IMR-90 (cell line): Measurements from ENCODE around the gene GRAMD1B. TPM values are rescaled to one million over a fixed set of nuclear protein-coding genes. Genes with fewer than 3 reads are reported as not detected.

ENCODE experiments used
- ATAC-seq: fragments of 200-7000 bp; cut with Tn5 transposase; 2 replicates; pipeline ENCODE4 v1.9.1; 2020; ENCODE audit warnings: low read depth, mild to moderate bottlenecking, moderate library complexity
- BruUV-seq: library from RNA; stranded (reverse); fragments of 400-500 nt; replicated peaks from 2 replicates; lab custom pipeline; 2021; lab: Mats Ljungman, UMichigan
- CTCF ChIA-PET: fragments of 300-600 bp; formaldehyde crosslinking; extraction: SDS; loops from one replicate; lab custom pipeline; 2021; ENCODE audit warnings: antibody characterized with exemption; lab: Yijun Ruan, JAX
- POLR2A ChIA-PET: fragments of 300-600 bp; sonication (Branson Sonifier 250); formaldehyde crosslinking; loops from one replicate; lab custom pipeline; 2022; ENCODE audit warnings: antibody characterized with exemption; ENCODE audit not compliant: unreplicated experiment; lab: Charles Lee
- DNase-seq: peaks from one replicate; pipeline ENCODE4 v3.0.0; 2013
- H2AFZ ChIP-seq: replicated peaks from 2 replicates; pipeline ENCODE3; 2013; ENCODE audit warnings: low read length, mild to moderate bottlenecking; ENCODE audit not compliant: poor library complexity
- H2AK5ac ChIP-seq: 2 replicates; pipeline ENCODE4 v1.6.1; 2013; ENCODE audit warnings: low read depth, low read length, inconsistent platforms
- H2AK9ac ChIP-seq: replicated peaks from 2 replicates; pipeline ENCODE3; 2013; ENCODE audit warnings: mild to moderate bottlenecking, low read depth, low read length, moderate library complexity; ENCODE audit not compliant: poor library complexity
- H2BK120ac ChIP-seq: 2 replicates; pipeline ENCODE4 v1.6.1; 2013; ENCODE audit warnings: low read depth, low read length, inconsistent platforms
- H2BK15ac ChIP-seq: 3 replicates; pipeline ENCODE4 v1.6.1; 2013; ENCODE audit warnings: low read depth, low read length, inconsistent platforms
- H2BK20ac ChIP-seq: 2 replicates; pipeline ENCODE4 v1.6.1; 2013; ENCODE audit warnings: low read depth, mild to moderate bottlenecking, inconsistent platforms, low read length, moderate library complexity
- H2BK5ac ChIP-seq: 2 replicates; pipeline ENCODE4 v1.6.1; 2013; ENCODE audit warnings: mild to moderate bottlenecking, low read depth, low read length, inconsistent platforms; ENCODE audit not compliant: poor library complexity, severe bottlenecking
- H3K14ac ChIP-seq: replicated peaks from 2 replicates; pipeline ENCODE4 v1.6.1; 2013; ENCODE audit warnings: low read depth, low read length, inconsistent platforms
- H3K18ac ChIP-seq: 2 replicates; pipeline ENCODE4 v1.6.1; 2013; ENCODE audit warnings: low read depth, low read length, control low read depth
- H3K23ac ChIP-seq: 2 replicates; pipeline ENCODE4 v1.6.1; 2013; ENCODE audit warnings: low read depth, low read length, inconsistent platforms
- H3K27ac ChIP-seq: 2 replicates; pipeline ENCODE4 v1.5.1; 2013; ENCODE audit warnings: mild to moderate bottlenecking, control low read depth, low read length; ENCODE audit not compliant: insufficient read depth
- H3K27me3 ChIP-seq: 2 replicates; pipeline ENCODE4 v1.6.1; 2013; ENCODE audit warnings: low read length; ENCODE audit not compliant: control insufficient read depth, insufficient read depth
- H3K36me3 ChIP-seq: 2 replicates; pipeline ENCODE4 v1.6.1; 2013; ENCODE audit warnings: low read length, mixed read lengths; ENCODE audit not compliant: control insufficient read depth, insufficient read depth
- H3K4ac ChIP-seq: 2 replicates; pipeline ENCODE4 v1.6.1; 2013; ENCODE audit warnings: low read depth, low read length, inconsistent platforms
- H3K4me1 ChIP-seq: 2 replicates; pipeline ENCODE4 v1.6.1; 2013; ENCODE audit warnings: low read length, mixed read lengths; ENCODE audit not compliant: control insufficient read depth, insufficient read depth
- H3K4me2 ChIP-seq: 2 replicates; pipeline ENCODE4 v1.6.1; 2013; ENCODE audit warnings: low read depth, mild to moderate bottlenecking, control low read depth, low read length, moderate library complexity
- H3K4me3 ChIP-seq: 2 replicates; pipeline ENCODE4 v1.5.1; 2013; ENCODE audit warnings: low read depth, mild to moderate bottlenecking, control low read depth, low read length, moderate library complexity; ENCODE audit not compliant: insufficient read depth
- H3K56ac ChIP-seq: 2 replicates; pipeline ENCODE4 v1.6.1; 2013; ENCODE audit warnings: low read length, inconsistent platforms; ENCODE audit not compliant: insufficient read depth; ENCODE audit errors: extremely low read depth
- H3K79me1 ChIP-seq, 2 experiments: 2 replicates each; pipeline ENCODE4 v1.6.1; 2013; ENCODE audit warnings: low read length in 2 of 2, inconsistent platforms in 1 of 2, low read depth in 1 of 2
- H3K9ac ChIP-seq: 2 replicates; pipeline ENCODE4 v1.6.1; 2013; ENCODE audit warnings: low read depth, low read length, control low read depth
- H3K9me1 ChIP-seq: 2 replicates; pipeline ENCODE4 v1.6.1; 2013; ENCODE audit warnings: low read length, inconsistent platforms; ENCODE audit not compliant: insufficient read depth
- H3K9me3 ChIP-seq: 2 replicates; pipeline ENCODE4 v1.6.1; 2013; ENCODE audit warnings: low read length; ENCODE audit not compliant: control insufficient read depth, insufficient read depth
- H4K20me1 ChIP-seq: 2 replicates; pipeline ENCODE4 v1.6.1; 2013; ENCODE audit warnings: low read length, inconsistent platforms; ENCODE audit not compliant: insufficient read depth
- H4K5ac ChIP-seq: 2 replicates; pipeline ENCODE4 v1.6.1; 2013; ENCODE audit warnings: mild to moderate bottlenecking, low read depth, low read length, control low read depth
- H4K8ac ChIP-seq, 2 experiments: 2 replicates each; pipeline ENCODE4 v1.6.1; 2013; ENCODE audit warnings: low read depth in 2 of 2, low read length in 2 of 2, control low read depth in 1 of 2, inconsistent platforms in 1 of 2
- H4K91ac ChIP-seq: 2 replicates; pipeline ENCODE4 v1.6.1; 2013; ENCODE audit warnings: low read depth, low read length, inconsistent platforms; ENCODE audit not compliant: insufficient read depth
- BHLHE40 ChIP-seq: fragments of 150-350 bp; IDR thresholded peaks from 2 replicates; pipeline ENCODE4 v1.6.1; 2016; ENCODE audit warnings: mild to moderate bottlenecking, low read depth, low read length
- CHD1 ChIP-seq: IDR thresholded peaks from 2 replicates; pipeline ENCODE4 v1.6.1; 2012; ENCODE audit warnings: low read depth, low read length, improper control_type of control experiment
- FOS ChIP-seq: fragments of 150-350 bp; IDR thresholded peaks from 2 replicates; pipeline ENCODE4 v1.6.1; 2016; ENCODE audit warnings: low read depth, low read length
- MXI1 ChIP-seq: IDR thresholded peaks from 2 replicates; pipeline ENCODE4 v1.6.1; 2012; ENCODE audit warnings: low read depth, mild to moderate bottlenecking, low read length, moderate library complexity, borderline replicate concordance
- NFE2L2 ChIP-seq: fragments of 150-350 bp; IDR thresholded peaks from 2 replicates; pipeline ENCODE4 v1.6.1; 2016; ENCODE audit warnings: low read depth, mild to moderate bottlenecking, low read length
- POLR2A ChIP-seq: IDR thresholded peaks from 2 replicates; pipeline ENCODE4 v1.6.1; 2012; ENCODE audit warnings: mild to moderate bottlenecking, low read depth, low read length
- RAD21 ChIP-seq: IDR thresholded peaks from 2 replicates; pipeline ENCODE4 v1.6.1; 2012; ENCODE audit warnings: low read length, improper control_type of control experiment
- RCOR1 ChIP-seq: IDR thresholded peaks from 2 replicates; pipeline ENCODE4 v1.6.1; 2012; ENCODE audit warnings: mild to moderate bottlenecking, low read length, improper control_type of control experiment; ENCODE audit not compliant: insufficient replicate concordance
- SMC3 ChIP-seq: fragments of 150-350 bp; IDR thresholded peaks from 2 replicates; pipeline ENCODE4 v1.6.1; 2016; ENCODE audit warnings: low read depth, mild to moderate bottlenecking, antibody characterized with exemption, low read length, moderate library complexity
- WGBS, 2 experiments: methylation state at CpG; one replicate each; pipeline versions ENCODE4 v1.1.5 to v1.1.7; 2013; ENCODE audit warnings: missing lambda C conversion rate in 2 of 2; ENCODE audit not compliant: insufficient read length in 1 of 2; ENCODE audit errors: extremely low coverage in 2 of 2; 5-methylcytosine and 5-hydroxymethylcytosine counted together
- dilution Hi-C: fragments of 300-500 bp; cut with HindIII; formaldehyde crosslinking; loops from one replicate; pipeline ENCODE4 v1.14.3; 2018; ENCODE audit warnings: low sequenced_read_pairs; ENCODE audit not compliant: unreplicated experiment
- in situ Hi-C: fragments of 300-500 bp; cut with MboI; formaldehyde crosslinking; loops from 3 replicates; pipeline ENCODE4 v1.14.3; 2019; ENCODE audit warnings: low sequenced_read_pairs, inconsistent platforms, mixed read lengths
- intact Hi-C: fragments of 100-400 bp; cut with micrococcal nuclease; formaldehyde crosslinking; loops from 2 replicates; pipeline ENCODE4 v1.10.0; 2022
- polyA plus RNA-seq, 3 experiments: library from polyadenylated mRNA; depleted of rRNA; stranded (reverse); fragments of >200 nt; gene quantifications; 2 replicates each; pipeline ENCODE4 v1.2.3, GENCODE V29; 2012; ENCODE audit warnings: low replicate concordance in 1 of 3
- total RNA-seq: library from RNA; depleted of rRNA; stranded (reverse); fragments of >200 nt; gene quantifications from 2 replicates; pipeline ENCODE4 v1.2.3, GENCODE V29; 2012
- TF ChIP-seq, protein P1 (sequence below): fragments of 150-350 bp; IDR thresholded peaks from 2 replicates; pipeline ENCODE4 v1.6.1; 2016; ENCODE audit warnings: low read depth, mild to moderate bottlenecking, low read length, moderate library complexity, borderline replicate concordance
- TF ChIP-seq, protein P2 (sequence below): fragments of 150-350 bp; IDR thresholded peaks from 2 replicates; pipeline ENCODE4 v1.6.1; 2017; ENCODE audit warnings: mild to moderate bottlenecking, antibody characterized with exemption, low read length, low read depth
- TF ChIP-seq, protein P3 (sequence below): conservative IDR thresholded peaks from 2 replicates; pipeline ENCODE4 v1.5.1; 2012; ENCODE audit warnings: mild to moderate bottlenecking, low read depth, low read length, improper control_type of control experiment

GRAMD1B gene
- total and polyA plus RNA-seq, 2 of the 4 experiments (the other 2 are of a cell fraction): 7.1 to 7.2 TPM

- Histone ChIP-seq H3K23ac (no peak overlapping the region), H4K8ac (no peak overlapping the region), H3K18ac (no peak overlapping the region), H4K20me1 (no peaks in the 10 kb centered on the region), H3K79me1 (peaks cover 29 to 36% of the 10 kb centered on the region in 2 experiments), H3K4me3 (no peak overlapping the region), H4K91ac (no peak overlapping the region), H3K4me2 (no peak overlapping the region), H2BK120ac (no peak overlapping the region), H2BK20ac (no peak overlapping the region), H2AK5ac (no peak overlapping the region), H2AK9ac (no peak overlapping the region), H3K56ac (no peak overlapping the region), H3K27me3 (no peaks in the 10 kb centered on the region), H4K5ac (no peak overlapping the region), H2BK15ac (no peak overlapping the region), H2AFZ (no peak overlapping the region), H3K9me3 (no peaks in the 10 kb centered on the region), H3K4ac (no peak overlapping the region), H3K14ac (no peak overlapping the region), H3K4me1 (0 out of 2 replicates have a peak, but pooled peaks cover 2% of the 10 kb centered on the region), H3K36me3 (no peaks in the 10 kb centered on the region), H3K9ac (no peak overlapping the region), H2BK5ac (no peak overlapping the region), H3K9me1 (no peaks in the 10 kb centered on the region), H3K27ac (no peak overlapping the region)
- ChIA-PET POLR2A (no interaction called here), CTCF (no interaction called here)
- intact Hi-C loops (no loop called here), dilution Hi-C loops (no loop called here), in situ Hi-C loops (no loop called here)
- no TSS peak for BruUV-seq
- 60% methylated on average over 3 of the region's 4 CpGs; no CpG with 5 or more reads in 1 of the 2 experiments for WGBS, 2 experiments
- TF ChIP-seq, protein P1, sequence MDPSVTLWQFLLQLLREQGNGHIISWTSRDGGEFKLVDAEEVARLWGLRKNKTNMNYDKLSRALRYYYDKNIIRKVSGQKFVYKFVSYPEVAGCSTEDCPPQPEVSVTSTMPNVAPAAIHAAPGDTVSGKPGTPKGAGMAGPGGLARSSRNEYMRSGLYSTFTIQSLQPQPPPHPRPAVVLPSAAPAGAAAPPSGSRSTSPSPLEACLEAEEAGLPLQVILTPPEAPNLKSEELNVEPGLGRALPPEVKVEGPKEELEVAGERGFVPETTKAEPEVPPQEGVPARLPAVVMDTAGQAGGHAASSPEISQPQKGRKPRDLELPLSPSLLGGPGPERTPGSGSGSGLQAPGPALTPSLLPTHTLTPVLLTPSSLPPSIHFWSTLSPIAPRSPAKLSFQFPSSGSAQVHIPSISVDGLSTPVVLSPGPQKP: no peak
- TF ChIP-seq, protein P2, sequence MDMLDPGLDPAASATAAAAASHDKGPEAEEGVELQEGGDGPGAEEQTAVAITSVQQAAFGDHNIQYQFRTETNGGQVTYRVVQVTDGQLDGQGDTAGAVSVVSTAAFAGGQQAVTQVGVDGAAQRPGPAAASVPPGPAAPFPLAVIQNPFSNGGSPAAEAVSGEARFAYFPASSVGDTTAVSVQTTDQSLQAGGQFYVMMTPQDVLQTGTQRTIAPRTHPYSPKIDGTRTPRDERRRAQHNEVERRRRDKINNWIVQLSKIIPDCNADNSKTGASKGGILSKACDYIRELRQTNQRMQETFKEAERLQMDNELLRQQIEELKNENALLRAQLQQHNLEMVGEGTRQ: no peak
- TF ChIP-seq RAD21: no peak
- no peak for TF ChIP-seq BHLHE40
- no peak for TF ChIP-seq NFE2L2
- TF ChIP-seq, protein P3, sequence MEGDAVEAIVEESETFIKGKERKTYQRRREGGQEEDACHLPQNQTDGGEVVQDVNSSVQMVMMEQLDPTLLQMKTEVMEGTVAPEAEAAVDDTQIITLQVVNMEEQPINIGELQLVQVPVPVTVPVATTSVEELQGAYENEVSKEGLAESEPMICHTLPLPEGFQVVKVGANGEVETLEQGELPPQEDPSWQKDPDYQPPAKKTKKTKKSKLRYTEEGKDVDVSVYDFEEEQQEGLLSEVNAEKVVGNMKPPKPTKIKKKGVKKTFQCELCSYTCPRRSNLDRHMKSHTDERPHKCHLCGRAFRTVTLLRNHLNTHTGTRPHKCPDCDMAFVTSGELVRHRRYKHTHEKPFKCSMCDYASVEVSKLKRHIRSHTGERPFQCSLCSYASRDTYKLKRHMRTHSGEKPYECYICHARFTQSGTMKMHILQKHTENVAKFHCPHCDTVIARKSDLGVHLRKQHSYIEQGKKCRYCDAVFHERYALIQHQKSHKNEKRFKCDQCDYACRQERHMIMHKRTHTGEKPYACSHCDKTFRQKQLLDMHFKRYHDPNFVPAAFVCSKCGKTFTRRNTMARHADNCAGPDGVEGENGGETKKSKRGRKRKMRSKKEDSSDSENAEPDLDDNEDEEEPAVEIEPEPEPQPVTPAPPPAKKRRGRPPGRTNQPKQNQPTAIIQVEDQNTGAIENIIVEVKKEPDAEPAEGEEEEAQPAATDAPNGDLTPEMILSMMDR: no peak
- TF ChIP-seq FOS: no peak
- TF ChIP-seq RCOR1: no peak
- TF ChIP-seq MXI1: no peak
- no peak for TF ChIP-seq POLR2A
- no peak for TF ChIP-seq CHD1
- TF ChIP-seq SMC3: no peak
- ATAC-seq (no peak), DNase-seq (no peak)
Measured at GRCh38 chr11:123461164-123461563, 31.1 kb downstream of the GRAMD1B start.
